CD4-positive, alpha-beta T cell treated with Interleukin-4 for 4 hours (primary cell): ENCODE results near the gene MTIF3.
A peak's percentile ranks its signal among the peaks of the same experiment; 100 is the strongest.

Experiments
- DNase-seq: peaks from one replicate; pipeline ENCODE4 v3.0.0-alpha.2; 2020

MTIF3 gene

GRCh38 chr13:27455331-27455855, 5.0 kb upstream of the MTIF3 start:
- no peak for DNase-seq

GRCh38 chr13:27450921-27451471, 632 bp upstream of the MTIF3 start:
- DNase-seq: peak; percentile 24

GRCh38 chr13:27449081-27449603, 1.2 kb downstream of the MTIF3 start:
- no peak for DNase-seq

- DNase-seq: no peak
These were observed 2.1 kb downstream of the MTIF3 start for GRCh38 chr13:27448308-27448707.

GRCh38 chr13:27446986-27447583, 3.3 kb downstream of the MTIF3 start:
- peak; percentile 47 for DNase-seq

GRCh38 chr13:27442797-27443196, 7.6 kb downstream of the MTIF3 start:
- DNase-seq: no peak

GRCh38 chr13:27442071-27442647, 8.2 kb downstream of the MTIF3 start:
- DNase-seq: no peak

- no peak for DNase-seq
These were observed 10.0 kb downstream of the MTIF3 start for GRCh38 chr13:27440408-27440807.

GRCh38 chr13:27437126-27437525, 13.2 kb downstream of the MTIF3 start:
- DNase-seq: no peak

GRCh38 chr13:27432611-27433210, 17.7 kb downstream of the MTIF3 start:
- DNase-seq: no peak

- no peak for DNase-seq
These were observed 18.2 kb downstream of the MTIF3 start for GRCh38 chr13:27432180-27432579.

- no peak for DNase-seq
These were observed 22.2 kb downstream of the MTIF3 start for GRCh38 chr13:27428160-27428559.

- peak; percentile 43 for DNase-seq
These were observed 22.7 kb downstream of the MTIF3 start for GRCh38 chr13:27427641-27428040.

- peak; percentile 89 for DNase-seq
These were observed 24.3 kb downstream of the MTIF3 start for GRCh38 chr13:27425918-27426630.

- no peak for DNase-seq
These were observed 25.0 kb downstream of the MTIF3 start for GRCh38 chr13:27425158-27425917.

GRCh38 chr13:27424246-27425157, 25.9 kb downstream of the MTIF3 start, which contains the start of gene GTF3A:
GTF3A (plus strand) TSS chr13:27424619.
- DNase-seq: peak; percentile 83

GRCh38 chr13:27423333-27423732, 27.0 kb downstream of the MTIF3 start:
- DNase-seq: no peak

- DNase-seq: no peak
These were observed 29.1 kb downstream of the MTIF3 start for GRCh38 chr13:27421101-27421871.

- no peak for DNase-seq
These were observed 31.0 kb downstream of the MTIF3 start for GRCh38 chr13:27419328-27419727.

- DNase-seq: no peak
These were observed 35.2 kb downstream of the MTIF3 start for GRCh38 chr13:27415116-27415515.
